Stimulated activated CD4-positive, alpha-beta T cell treated with anti-CD3 and anti-CD28 coated beads, Interleukin-4, amount 100 ng/mL, for 1 hour (primary cell): ENCODE measurements around the gene HHAT.

ENCODE experiments used
- DNase-seq: peaks from one replicate; pipeline ENCODE4 v3.0.0-alpha.2; 2020

HHAT gene

GRCh38 chr1:210361665-210362064, 33.0 kb downstream of the HHAT start:
- no peak for DNase-seq

GRCh38 chr1:210362526-210362925, 33.8 kb downstream of the HHAT start:
- no peak for DNase-seq

- DNase-seq, result no peak
Observed at GRCh38 chr1:210363119-210363518, 34.4 kb downstream of the HHAT start.

GRCh38 chr1:210364479-210364878, 35.8 kb downstream of the HHAT start:
- no peak for DNase-seq

- DNase-seq, result no peak
Observed at GRCh38 chr1:210366767-210367166, 38.1 kb downstream of the HHAT start.

GRCh38 chr1:210367566-210367965, 38.9 kb downstream of the HHAT start:
- no peak for DNase-seq

GRCh38 chr1:210369425-210369824, 40.7 kb downstream of the HHAT start:
- no peak for DNase-seq

GRCh38 chr1:210371916-210372315, 43.2 kb downstream of the HHAT start:
- DNase-seq, result no peak

- no peak for DNase-seq
Observed at GRCh38 chr1:210372491-210372890, 43.8 kb downstream of the HHAT start.

GRCh38 chr1:210372931-210373627, 44.4 kb downstream of the HHAT start:
- DNase-seq, result no peak

- DNase-seq, result no peak
Observed at GRCh38 chr1:210373628-210373877, 44.9 kb downstream of the HHAT start.

GRCh38 chr1:210373878-210374599, 45.3 kb downstream of the HHAT start:
- DNase-seq, result peak; percentile 58

- DNase-seq, result no peak
Observed at GRCh38 chr1:210374600-210374953, 45.9 kb downstream of the HHAT start.

- DNase-seq, result no peak
Observed at GRCh38 chr1:210376836-210377372, 48.2 kb downstream of the HHAT start.

GRCh38 chr1:210377731-210378333, 49.1 kb downstream of the HHAT start:
- DNase-seq, result no peak

GRCh38 chr1:210378736-210379135, 50.0 kb downstream of the HHAT start:
- DNase-seq, result no peak

GRCh38 chr1:210381934-210382333, 53.2 kb downstream of the HHAT start:
- DNase-seq, result no peak

- DNase-seq, result no peak
Observed at GRCh38 chr1:210384625-210385024, 55.9 kb downstream of the HHAT start.

- DNase-seq, result no peak
Observed at GRCh38 chr1:210385228-210385627, 56.5 kb downstream of the HHAT start.

GRCh38 chr1:210394281-210394821, 65.6 kb downstream of the HHAT start:
- no peak for DNase-seq

- no peak for DNase-seq
Observed at GRCh38 chr1:210396541-210396940, 67.8 kb downstream of the HHAT start.

GRCh38 chr1:210397252-210397651, 68.5 kb downstream of the HHAT start:
- no peak for DNase-seq

GRCh38 chr1:210397681-210398080, 69.0 kb downstream of the HHAT start:
- DNase-seq, result no peak

GRCh38 chr1:210398466-210398865, 69.8 kb downstream of the HHAT start:
- DNase-seq, result no peak
